Stromal cell of bone marrow (primary cell): ENCODE data around the gene TMEM229A.
"Not testable (repeated sequence)": the region's sequence is repeated elsewhere in the genome, so short reads cannot be mapped to it uniquely, and the experiment has no call there.

Experiments
- DNase-seq: peaks from one replicate; pipeline ENCODE4 v3.0.0-alpha.2; 2012; ENCODE audit warnings: low read depth

Gene TMEM229A

DNA sequence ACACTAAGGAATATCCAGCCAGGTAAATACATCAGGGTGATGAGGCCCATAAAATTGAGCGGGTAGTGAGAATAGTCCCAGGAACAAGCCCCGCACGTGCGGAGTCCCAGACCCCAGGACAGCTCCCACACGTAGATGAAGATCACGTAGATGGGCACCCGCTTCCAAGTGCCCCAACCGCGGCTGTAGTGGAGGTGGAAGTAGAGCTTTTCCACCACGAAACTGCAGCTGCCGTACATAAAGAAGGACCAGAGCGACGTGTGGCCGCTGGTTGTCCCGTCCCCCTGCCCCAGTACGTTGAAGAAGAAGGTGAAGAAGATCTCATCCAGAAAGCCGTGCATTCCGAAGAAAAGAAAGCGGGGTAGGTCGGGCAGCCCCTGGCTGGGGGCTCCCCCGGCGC lies 948 bp downstream of the TMEM229A start:
- no peak for DNase-seq

DNA sequence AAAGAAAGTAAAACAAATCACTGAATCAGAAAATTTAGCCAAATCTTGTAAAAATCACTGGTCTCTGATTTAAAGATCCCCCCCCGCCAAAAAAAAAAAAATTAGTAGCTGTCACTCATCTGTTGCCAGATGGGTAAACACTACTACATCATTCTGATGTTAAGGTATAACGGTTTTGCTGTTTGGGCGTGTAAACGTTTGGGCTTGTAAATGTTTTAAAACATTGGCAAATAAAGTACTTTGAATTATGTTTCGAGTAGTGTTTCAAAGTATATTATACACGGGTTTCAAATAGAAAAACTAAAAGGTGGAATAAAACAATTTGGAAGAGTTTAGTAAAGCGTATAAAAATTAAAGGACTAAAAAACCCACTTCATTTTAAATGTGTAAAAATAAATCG lies 1.5 kb downstream of the TMEM229A start:
- no peak for DNase-seq

GRCh38 chr7:124030964-124031363 lies 1.9 kb downstream of the TMEM229A start:
- no peak for DNase-seq

GRCh38 chr7:124029396-124030188 lies 3.3 kb downstream of the TMEM229A start:
- no peak for DNase-seq

DNA sequence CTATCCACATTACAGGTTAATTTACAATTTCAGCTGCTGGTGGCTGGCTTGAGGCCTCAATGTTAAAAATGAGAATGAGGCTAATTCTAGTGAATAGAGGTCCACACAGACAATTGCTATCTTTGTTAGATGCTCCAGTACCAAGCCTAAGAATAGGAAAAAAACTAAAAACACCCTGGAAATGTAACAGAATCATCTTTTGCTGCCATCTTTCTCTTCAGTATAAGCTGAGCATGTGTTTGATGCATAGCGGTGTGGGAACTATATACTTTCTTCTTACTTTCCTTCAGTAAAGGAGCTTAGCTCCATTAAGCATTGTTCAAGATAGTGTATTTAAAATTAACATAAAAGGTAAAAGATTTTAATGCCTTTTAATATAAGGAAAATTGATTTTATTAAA lies 5.6 kb downstream of the TMEM229A start:
- no peak for DNase-seq

DNA sequence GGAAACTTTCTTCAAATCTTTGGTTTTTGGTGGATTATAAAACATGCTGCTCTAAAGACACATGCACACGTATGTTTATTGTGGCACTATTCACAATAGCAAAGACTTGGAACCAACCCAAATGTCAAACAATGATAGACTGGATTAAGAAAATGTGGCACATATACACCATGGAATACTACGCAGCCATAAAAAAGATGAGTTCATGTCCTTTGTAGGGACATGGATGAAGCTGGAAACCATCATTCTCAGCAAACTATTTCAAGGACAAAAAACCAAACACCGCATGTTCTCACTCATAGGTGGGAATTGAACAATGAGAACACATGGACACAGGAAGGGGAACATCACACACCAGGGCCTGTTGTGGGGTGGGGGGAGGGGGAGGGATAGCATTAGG lies 8.5 kb downstream of the TMEM229A start:
- DNase-seq, result not testable (repeated sequence)

DNA sequence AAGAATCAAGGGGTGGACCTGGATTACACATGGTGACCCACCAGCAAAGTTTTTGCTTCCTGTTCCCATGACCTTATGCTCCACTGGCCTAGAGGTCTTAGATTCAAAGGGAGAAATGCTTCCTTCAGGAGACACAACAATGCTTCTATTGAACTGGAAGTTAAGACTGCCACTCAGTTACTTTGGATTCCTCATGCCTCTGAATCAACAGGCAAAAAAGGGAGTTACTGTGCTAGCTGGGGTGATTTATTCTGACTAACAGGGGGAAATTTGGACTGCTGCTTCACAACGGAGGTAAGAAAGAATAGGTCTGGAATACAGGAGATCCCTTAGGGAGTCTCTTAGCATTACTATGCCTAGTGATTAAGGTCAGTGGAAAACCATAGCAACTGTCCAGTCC lies 10.3 kb downstream of the TMEM229A start:
- DNase-seq, result no peak

DNA sequence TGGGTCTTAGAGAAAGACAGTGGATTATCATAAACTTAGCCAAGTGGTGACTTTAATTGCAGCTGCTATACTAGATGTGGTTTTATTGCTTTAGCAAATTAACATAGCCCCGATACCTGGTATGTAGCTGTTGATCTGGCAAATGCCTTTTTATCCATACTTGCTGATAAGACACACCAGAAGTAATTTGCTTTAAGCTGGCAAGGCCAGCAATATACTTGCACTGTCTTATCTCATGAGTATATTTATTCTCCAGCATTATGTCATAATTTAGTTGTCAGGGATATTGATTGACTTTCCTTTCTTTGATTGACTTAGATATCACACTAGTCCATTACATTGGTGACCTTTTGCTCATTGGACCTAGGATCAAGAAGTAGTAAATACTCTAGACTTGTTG lies 12.8 kb downstream of the TMEM229A start:
- DNase-seq, result no peak

GRCh38 chr7:124013306-124013705 lies 19.6 kb downstream of the TMEM229A start:
- DNase-seq, result no peak

- no peak for DNase-seq
These were observed 20.0 kb downstream of the TMEM229A start for GRCh38 chr7:124012864-124013263.

- no peak for DNase-seq
These were observed 23.5 kb downstream of the TMEM229A start for GRCh38 chr7:124009321-124009720.

DNA sequence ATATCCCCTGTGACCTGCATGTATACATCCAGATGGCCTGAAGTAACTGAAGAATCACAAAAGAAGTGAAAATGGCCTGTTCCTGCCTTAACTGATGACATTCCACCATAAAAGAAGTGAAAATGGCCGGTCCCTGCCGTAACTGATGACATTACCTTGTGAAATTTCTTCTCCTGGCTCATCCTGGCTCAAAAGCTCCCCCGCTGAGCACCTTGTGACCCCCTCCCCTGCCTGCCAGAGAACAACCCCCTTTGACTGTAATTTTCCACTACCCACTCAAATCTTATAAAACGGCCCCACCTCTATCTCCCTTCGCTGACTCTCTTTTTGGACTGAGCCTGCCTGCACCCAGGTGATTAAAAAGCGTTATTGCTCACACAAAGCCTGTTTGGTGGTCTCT lies 24.6 kb downstream of the TMEM229A start:
- DNase-seq, result not testable (repeated sequence)

GRCh38 chr7:123999703-124000102 lies 33.2 kb downstream of the TMEM229A start:
- no peak for DNase-seq

GRCh38 chr7:123998921-123999320 lies 33.9 kb downstream of the TMEM229A start:
- DNase-seq, result no peak

- no peak for DNase-seq
These were observed 36.6 kb downstream of the TMEM229A start for GRCh38 chr7:123996327-123996625.

GRCh38 chr7:123995617-123996326 lies 37.1 kb downstream of the TMEM229A start:
- DNase-seq, result no peak

DNA sequence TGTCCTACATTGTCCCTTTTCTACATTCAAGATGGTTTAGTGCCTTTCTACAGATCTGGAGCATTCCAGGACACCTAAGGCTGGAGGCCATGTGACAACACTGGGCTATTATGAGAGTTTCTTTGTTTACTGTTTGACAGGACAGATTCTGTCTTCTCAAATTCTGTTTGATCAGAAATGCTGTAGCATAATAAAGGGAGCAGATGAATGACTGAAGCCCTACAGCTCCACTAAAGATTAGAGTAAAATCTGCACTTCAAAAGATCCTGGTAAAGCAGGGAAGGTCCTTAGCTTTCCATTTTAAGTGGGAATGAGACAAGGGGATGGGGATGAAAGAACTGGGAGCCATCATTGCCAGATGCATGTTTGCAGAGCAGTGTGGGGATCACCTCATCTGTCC lies 38.4 kb downstream of the TMEM229A start:
- no peak for DNase-seq

- DNase-seq, result no peak
These were observed 38.9 kb downstream of the TMEM229A start for GRCh38 chr7:123993996-123994395.

DNA sequence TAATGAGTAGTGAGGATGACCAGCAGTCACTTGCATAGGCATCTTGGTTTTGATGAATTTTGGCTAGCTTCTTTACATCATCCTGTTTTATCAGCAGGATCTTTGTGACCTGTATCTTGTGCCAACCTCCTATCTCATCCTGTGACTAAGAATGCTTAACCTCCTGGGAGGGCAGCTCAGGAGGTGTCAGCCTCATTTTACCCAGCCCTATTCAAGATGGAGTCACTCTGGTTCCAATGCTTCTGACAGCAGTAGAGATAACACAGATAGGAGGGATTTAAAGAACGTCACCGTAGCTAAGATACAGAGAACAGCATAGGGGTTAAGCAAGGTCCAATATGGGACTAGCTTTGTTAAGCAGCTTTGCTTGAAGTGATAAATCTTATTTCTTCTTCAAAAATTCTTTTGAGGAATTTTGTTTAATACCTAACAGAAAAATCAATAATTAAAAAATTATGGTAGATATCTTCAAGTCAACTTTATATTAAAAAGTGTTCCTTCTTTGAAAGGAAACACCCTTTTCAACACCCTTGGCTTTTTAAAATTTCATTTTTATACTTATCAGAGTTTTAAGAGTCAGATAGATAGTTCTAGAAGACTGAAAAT lies 39.9 kb downstream of the TMEM229A start:
- no peak for DNase-seq

DNA sequence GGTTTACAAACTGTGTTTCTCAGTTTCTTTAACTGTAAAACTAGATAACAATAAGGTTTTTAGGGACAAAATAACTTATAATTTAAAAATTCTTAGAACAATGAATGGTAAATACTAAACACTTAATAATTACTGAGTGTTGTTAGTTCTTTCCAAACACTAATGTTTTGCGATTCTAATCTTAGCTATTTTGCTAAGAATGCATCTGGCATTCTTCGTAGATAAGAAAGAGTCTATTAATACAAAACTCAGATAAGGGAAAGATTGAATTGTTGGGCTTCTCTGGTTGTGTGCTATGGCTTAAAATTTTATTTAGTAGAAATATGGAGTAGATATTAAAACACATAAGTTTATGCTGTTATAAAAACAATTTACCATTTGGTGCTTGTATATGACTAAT lies 45.4 kb downstream of the TMEM229A start:
- DNase-seq, result no peak
